Stomach (tissue), 9 donors: ENCODE measurements around the gene DTNBP1. TPM values are rescaled to one million over a fixed set of nuclear protein-coding genes. Genes with fewer than 3 reads are reported as not detected.

ENCODE experiments used
- DNase-seq, 2 donors: peaks; one replicate each; pipeline versions ENCODE4 v3.0.0 to v3.0.0-alpha.2; 2013 to 2019
- H3K27ac ChIP-seq, 5 donors: fragments of 200-600 bp in 4 of 5; sonication (generic) in 4 of 5; one replicate each; pipeline ENCODE4 v1.5.1; 2013 to 2019; ENCODE audit warnings: mild to moderate bottlenecking in 1 of 5, moderate library complexity in 1 of 5
- H3K27me3 ChIP-seq, 3 donors: fragments of 200-600 bp; sonication (generic); one replicate each; pipeline ENCODE4 v1.5.1; 2017 to 2019; ENCODE audit warnings: mixed run types in 1 of 3
- H3K36me3 ChIP-seq, 4 donors: fragments of 200-600 bp; sonication (generic); 1 replicate in 3 of 4; 2 replicates in 1 of 4; pipeline ENCODE4 v1.5.1; 2016 to 2019
- H3K4me1 ChIP-seq, 4 donors: fragments of 200-600 bp; sonication (generic); one replicate each; pipeline ENCODE4 v1.5.1; 2016 to 2019
- H3K4me3 ChIP-seq, 4 donors: fragments of 200-600 bp; sonication (generic) in 3 of 4; one replicate each; pipeline ENCODE4 v1.5.1; 2016 to 2019; ENCODE audit warnings: mild to moderate bottlenecking in 1 of 4
- H3K9me3 ChIP-seq, 4 donors: fragments of 200-600 bp; sonication (generic); one replicate each; pipeline ENCODE4 v1.5.1; 2016 to 2019
- CTCF ChIP-seq, 7 experiments: fragments of 450-650 bp in 4 of 7; fragments of 200-600 bp in 3 of 7; sonication (generic) in 3 of 7; IDR thresholded peaks; one replicate each; pipeline ENCODE4 v1.5.1; 2016 to 2019; ENCODE audit warnings: antibody characterized with exemption in 7 of 7, control low read depth in 2 of 7, mild to moderate bottlenecking in 1 of 7
- EP300 ChIP-seq: sonication (generic); formaldehyde crosslinking; IDR thresholded peaks from one replicate; pipeline ENCODE4 v1.6.1; 2017; ENCODE audit warnings: antibody characterized with exemption
- POLR2A ChIP-seq, 4 donors: fragments of 450-650 bp; IDR thresholded peaks; one replicate each; pipeline ENCODE4 v1.6.1; 2016; ENCODE audit warnings: antibody characterized with exemption in 4 of 4, control low read depth in 2 of 4, mild to moderate bottlenecking in 1 of 4, moderate library complexity in 1 of 4
- POLR2AphosphoS5 ChIP-seq, 3 donors: sonication (generic); formaldehyde crosslinking; IDR thresholded peaks; one replicate each; pipeline ENCODE4 v1.6.1; 2016; ENCODE audit warnings: antibody characterized with exemption in 3 of 3
- WGBS, 5 donors: extraction: QIAGEN DNeasy Blood & Tissue Kit in 3 of 5; methylation state at CpG; one replicate each; pipeline versions ENCODE4 v1.1.5 to v1.1.7; 2013 to 2018; 5-methylcytosine and 5-hydroxymethylcytosine counted together
- intact Hi-C: fragments of 100-400 bp; cut with DNase I; formaldehyde crosslinking; loops from one replicate; pipeline ENCODE4 v1.15.1; 2023; ENCODE audit warnings: low total_unique reads
- polyA plus RNA-seq, 3 donors: library from polyadenylated mRNA; stranded (reverse); fragments of 200-250 nt; gene quantifications; one replicate each; pipeline ENCODE4 v1.2.3, GENCODE V29; 2013
- total RNA-seq, 5 donors: library from RNA; depleted of rRNA; stranded (reverse); fragments of >200 nt; gene quantifications; one replicate each; pipeline versions ENCODE4 v1.1.0 to v1.2.3, GENCODE V29; 2014 to 2016
- donor health status: healthy with polysubstance abuse.
- donor health status: Bipolar disorder and iron deficiency.
- donor health status: healthy.

DTNBP1 gene
- total and polyA plus RNA-seq, 8 donors = 4.1 to 68.7 (median 12.0) TPM

- Histone ChIP-seq H3K9me3 (no peaks in the 10 kb centered on the region), H3K27me3 (no peaks in the 10 kb centered on the region), H3K4me3 (peak overlapping the region in 2 of 4 donors; percentile 7 to 17), H3K36me3 (peaks cover 27 to 91% (median 71%) of the 10 kb centered on the region in 4 donors), H3K4me1 (peaks cover 16 to 57% (median 29%) of the 10 kb centered on the region in 4 donors), H3K27ac (peak overlapping the region in 4 of 5 donors; percentile 23 to 81 (median 66))
- TF ChIP-seq POLR2A (IDR thresholded peaks at IDR 0.05) = no peak
- no peak for TF ChIP-seq CTCF (IDR thresholded peaks at IDR 0.05)
- no peak for TF ChIP-seq POLR2AphosphoS5 (IDR thresholded peaks at IDR 0.05)
- peak in 1 of 2 donors; percentile 29 for DNase-seq
- intact Hi-C loops = loop anchor here (10.0 kb wide), 1 partner anchor 119 kb away; no protein-coding TSS in a partner anchor
- 74 to 87% (median 82%) methylated on average over 16 to 18 of the region's 18 CpGs for WGBS, 5 donors
These were observed 157.3 kb downstream of the DTNBP1 start for GRCh38 chr6:15505463-15505918.

- H3K27me3 ChIP-seq = no peaks in the 10 kb centered on the region
- peak overlapping the region in 4 of 5 donors; percentile 38 to 81 (median 66) for H3K27ac ChIP-seq
- no peaks in the 10 kb centered on the region for H3K9me3 ChIP-seq
- peak overlapping the region; percentile 1 to 19 (median 12) for H3K4me3 ChIP-seq
- TF ChIP-seq POLR2AphosphoS5 (IDR thresholded peaks at IDR 0.05) = no peak
- TF ChIP-seq POLR2A (IDR thresholded peaks at IDR 0.05) = no peak
- no peak for TF ChIP-seq EP300
- intact Hi-C loops = loop anchor here (10.0 kb wide), 1 partner anchor 120 kb away; no protein-coding TSS in a partner anchor
- H3K36me3 ChIP-seq = peaks cover 27 to 86% (median 68%) of the 10 kb centered on the region in 4 donors
- 30 to 59% (median 45%) methylated on average over 25 to 26 of the region's 26 CpGs for WGBS, 5 donors
- DNase-seq = peak; percentile 39 to 89
- H3K4me1 ChIP-seq = peaks cover 16 to 57% (median 29%) of the 10 kb centered on the region in 4 donors
These were observed 158.1 kb downstream of the DTNBP1 start for GRCh38 chr6:15504581-15505350.

GRCh38 chr6:15504040-15504495, 158.8 kb downstream of the DTNBP1 start:
- Histone ChIP-seq H3K9me3 (no peaks in the 10 kb centered on the region), H3K4me1 (peaks cover 16 to 54% (median 29%) of the 10 kb centered on the region in 4 donors), H3K36me3 (peaks cover 21 to 86% (median 65%) of the 10 kb centered on the region in 4 donors), H3K27me3 (no peaks in the 10 kb centered on the region), H3K27ac (peak overlapping the region in 4 of 5 donors; percentile 38 to 81 (median 66)), H3K4me3 (peak overlapping the region in 1 of 4 donors; percentile 17)
- DNase-seq = peak in 1 of 2 donors; percentile 52
- WGBS, 5 donors = 75 to 92% (median 90%) methylated on average over 12 of the region's 12 CpGs
- no peak for TF ChIP-seq EP300
- no peak for TF ChIP-seq POLR2AphosphoS5 (IDR thresholded peaks at IDR 0.05)
- TF ChIP-seq CTCF (IDR thresholded peaks at IDR 0.05) = no peak
- no peak for TF ChIP-seq POLR2A (IDR thresholded peaks at IDR 0.05)
- intact Hi-C loops = loop anchor here (10.0 kb wide), 1 partner anchor 121 kb away; no protein-coding TSS in a partner anchor

- no peak for TF ChIP-seq EP300
- no peak for TF ChIP-seq POLR2A (IDR thresholded peaks at IDR 0.05)
- no peak for TF ChIP-seq POLR2AphosphoS5 (IDR thresholded peaks at IDR 0.05)
- no peak for TF ChIP-seq CTCF (IDR thresholded peaks at IDR 0.05)
- Histone ChIP-seq H3K27ac (no peak overlapping the region), H3K36me3 (peaks cover 15 to 79% (median 63%) of the 10 kb centered on the region in 4 donors), H3K4me3 (no peak overlapping the region), H3K9me3 (no peaks in the 10 kb centered on the region), H3K27me3 (no peaks in the 10 kb centered on the region), H3K4me1 (peaks cover 16 to 50% (median 29%) of the 10 kb centered on the region in 4 donors)
- DNase-seq = no peak
- intact Hi-C loops = loop anchor here (10.0 kb wide), 1 partner anchor 121 kb away; no protein-coding TSS in a partner anchor
- 86 to 95% (median 92%) methylated on average over 6 of the region's 6 CpGs for WGBS, 5 donors
These were observed 159.5 kb downstream of the DTNBP1 start for GRCh38 chr6:15503346-15503680.
